Measurements from ENCODE around the gene IGLL1. TPM values are rescaled to one million over a fixed set of nuclear protein-coding genes. Genes with fewer than 3 reads are reported as not detected.

The IGLL1 gene
- total RNA-seq, 1 experiment from 2014 or later, result not detected

- no peaks in the 10 kb centered on the region for H3K27me3 ChIP-seq (ENCODE audit: control insufficient read depth, insufficient read depth, low read length)
- DNase-seq (ENCODE audit: low read depth, low spot score) (no peak), ATAC-seq (no peak)
- no peaks in the 10 kb centered on the region for H3K4me1 ChIP-seq (ENCODE audit: control insufficient read depth, insufficient read depth, low read length)
- H3K27ac ChIP-seq (ENCODE audit: low read length), result no peak overlapping the region
- ChIA-PET POLR2A (interaction anchor here (0.7 kb wide), 1 partner anchor 205 kb away, joined by 3 read pairs; the partner anchor contains the start of gene C22orf15), CTCF (no interaction called here)
- H3K4me3 ChIP-seq (ENCODE audit: low read depth in 2 of 2, low read length in 2 of 2), result no peak overlapping the region
- H3K36me3 ChIP-seq (ENCODE audit: control insufficient read depth, insufficient read depth, low read length), result no peaks in the 10 kb centered on the region
- in situ Hi-C loops (cut with HindIII; ENCODE audit: low pct_unique_long_range_greater_than_20kb, low sequenced_read_pairs) (no loop called here), intact Hi-C loops (cut with micrococcal nuclease; ENCODE audit: unreplicated experiment) (no loop called here)
- H3K9me3 ChIP-seq (ENCODE audit: control insufficient read depth, insufficient read depth, low read depth, low read length), result no peaks in the 10 kb centered on the region
- TF ChIP-seq, protein P1, sequence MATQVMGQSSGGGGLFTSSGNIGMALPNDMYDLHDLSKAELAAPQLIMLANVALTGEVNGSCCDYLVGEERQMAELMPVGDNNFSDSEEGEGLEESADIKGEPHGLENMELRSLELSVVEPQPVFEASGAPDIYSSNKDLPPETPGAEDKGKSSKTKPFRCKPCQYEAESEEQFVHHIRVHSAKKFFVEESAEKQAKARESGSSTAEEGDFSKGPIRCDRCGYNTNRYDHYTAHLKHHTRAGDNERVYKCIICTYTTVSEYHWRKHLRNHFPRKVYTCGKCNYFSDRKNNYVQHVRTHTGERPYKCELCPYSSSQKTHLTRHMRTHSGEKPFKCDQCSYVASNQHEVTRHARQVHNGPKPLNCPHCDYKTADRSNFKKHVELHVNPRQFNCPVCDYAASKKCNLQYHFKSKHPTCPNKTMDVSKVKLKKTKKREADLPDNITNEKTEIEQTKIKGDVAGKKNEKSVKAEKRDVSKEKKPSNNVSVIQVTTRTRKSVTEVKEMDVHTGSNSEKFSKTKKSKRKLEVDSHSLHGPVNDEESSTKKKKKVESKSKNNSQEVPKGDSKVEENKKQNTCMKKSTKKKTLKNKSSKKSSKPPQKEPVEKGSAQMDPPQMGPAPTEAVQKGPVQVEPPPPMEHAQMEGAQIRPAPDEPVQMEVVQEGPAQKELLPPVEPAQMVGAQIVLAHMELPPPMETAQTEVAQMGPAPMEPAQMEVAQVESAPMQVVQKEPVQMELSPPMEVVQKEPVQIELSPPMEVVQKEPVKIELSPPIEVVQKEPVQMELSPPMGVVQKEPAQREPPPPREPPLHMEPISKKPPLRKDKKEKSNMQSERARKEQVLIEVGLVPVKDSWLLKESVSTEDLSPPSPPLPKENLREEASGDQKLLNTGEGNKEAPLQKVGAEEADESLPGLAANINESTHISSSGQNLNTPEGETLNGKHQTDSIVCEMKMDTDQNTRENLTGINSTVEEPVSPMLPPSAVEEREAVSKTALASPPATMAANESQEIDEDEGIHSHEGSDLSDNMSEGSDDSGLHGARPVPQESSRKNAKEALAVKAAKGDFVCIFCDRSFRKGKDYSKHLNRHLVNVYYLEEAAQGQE (IDR thresholded peaks at IDR 0.05; ENCODE audit: insufficient read depth in 1 of 2, low read depth in 2 of 2, low read length in 1 of 2), result no peak
- TF ChIP-seq SIN3A (IDR thresholded peaks at IDR 0.05; ENCODE audit: borderline replicate concordance, insufficient read depth, low read depth, low read length) (no peak), CTCF (IDR thresholded peaks at IDR 0.05) (no peak), POLR2AphosphoS5 (IDR thresholded peaks at IDR 0.05; ENCODE audit: low read depth, low read length) (no peak), TCF7L2 (IDR thresholded peaks at IDR 0.05; ENCODE audit: low read depth, low read length) (no peak)
- no TSS peak for BruUV-seq (replicated peaks)
These were observed 22.6 kb downstream of the IGLL1 start for GRCh38 chr22:23557467-23557866.

DNA sequence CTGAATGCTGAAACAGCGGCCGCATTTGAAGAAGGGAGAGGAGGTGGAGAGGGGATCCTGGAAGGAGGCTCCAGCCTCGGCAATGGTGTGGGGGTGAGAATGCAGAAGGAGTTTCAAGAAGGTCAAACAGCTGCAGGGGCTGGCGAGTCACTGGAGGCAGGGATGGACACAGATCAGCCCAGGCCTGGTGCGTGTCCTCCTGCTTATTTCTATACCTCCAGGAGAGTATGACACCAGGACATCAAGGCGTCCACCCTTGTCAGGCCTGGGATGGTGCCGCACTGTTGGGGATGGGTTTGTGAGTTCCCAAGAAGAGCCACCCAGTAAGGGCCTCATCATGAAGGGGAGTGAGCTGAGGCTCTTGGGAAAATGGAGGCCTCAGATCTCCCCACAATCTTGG is 23.1 kb downstream of the IGLL1 start:
- no peaks in the 10 kb centered on the region for H3K4me1 ChIP-seq (ENCODE audit: control insufficient read depth, insufficient read depth, low read length)
- H3K4me3 ChIP-seq (ENCODE audit: low read depth in 2 of 2, low read length in 2 of 2), result no peak overlapping the region
- DNase-seq (ENCODE audit: low read depth, low spot score), result no peak
- no peaks in the 10 kb centered on the region for H3K36me3 ChIP-seq (ENCODE audit: control insufficient read depth, insufficient read depth, low read length)
- ATAC-seq, result no peak
- in situ Hi-C loops (cut with HindIII; ENCODE audit: low pct_unique_long_range_greater_than_20kb, low sequenced_read_pairs) (no loop called here), intact Hi-C loops (cut with micrococcal nuclease; ENCODE audit: unreplicated experiment) (no loop called here)
- no peaks in the 10 kb centered on the region for H3K9me3 ChIP-seq (ENCODE audit: control insufficient read depth, insufficient read depth, low read depth, low read length)
- no peak overlapping the region for H3K27ac ChIP-seq (ENCODE audit: low read length)
- CTCF ChIA-PET, result no interaction called here
- no peaks in the 10 kb centered on the region for H3K27me3 ChIP-seq (ENCODE audit: control insufficient read depth, insufficient read depth, low read length)
- no TSS peak for BruUV-seq (replicated peaks)
- POLR2A ChIA-PET, result no interaction called here
- TF ChIP-seq, protein P1 (IDR thresholded peaks at IDR 0.05; ENCODE audit: insufficient read depth in 1 of 2, low read depth in 2 of 2, low read length in 1 of 2), result no peak
- no peak for TF ChIP-seq SIN3A (IDR thresholded peaks at IDR 0.05; ENCODE audit: borderline replicate concordance, insufficient read depth, low read depth, low read length)

Measured in Panc1 (cell line).